HG03280 (cell line): ENCODE data around the gene EIF5AL1.
"Not testable (repeated sequence)": the region's sequence is repeated elsewhere in the genome, so short reads cannot be mapped to it uniquely, and the experiment has no call there.

Experiments
- ATAC-seq: cut with Tn5 transposase; IDR thresholded peaks from one replicate; pipeline ENCODE4 v1.9.1; 2021; ENCODE audit warnings: mild to moderate bottlenecking, moderate library complexity; ENCODE audit not compliant: unreplicated experiment

EIF5AL1 gene

GRCh38 chr10:79511891-79512583 is at the start of gene EIF5AL1:
Gene EIF5AL1, plus strand, starts transcription at chr10:79512533. Its CDS starts 117 bp downstream, at chr10:79512650.
- not testable (repeated sequence) for ATAC-seq

- ATAC-seq = no peak
These were observed 48.5 kb upstream of the EIF5AL1 start for GRCh38 chr10:79463578-79464496.

GRCh38 chr10:79465341-79465740 is 47.0 kb upstream of the EIF5AL1 start:
- ATAC-seq = no peak

DNA sequence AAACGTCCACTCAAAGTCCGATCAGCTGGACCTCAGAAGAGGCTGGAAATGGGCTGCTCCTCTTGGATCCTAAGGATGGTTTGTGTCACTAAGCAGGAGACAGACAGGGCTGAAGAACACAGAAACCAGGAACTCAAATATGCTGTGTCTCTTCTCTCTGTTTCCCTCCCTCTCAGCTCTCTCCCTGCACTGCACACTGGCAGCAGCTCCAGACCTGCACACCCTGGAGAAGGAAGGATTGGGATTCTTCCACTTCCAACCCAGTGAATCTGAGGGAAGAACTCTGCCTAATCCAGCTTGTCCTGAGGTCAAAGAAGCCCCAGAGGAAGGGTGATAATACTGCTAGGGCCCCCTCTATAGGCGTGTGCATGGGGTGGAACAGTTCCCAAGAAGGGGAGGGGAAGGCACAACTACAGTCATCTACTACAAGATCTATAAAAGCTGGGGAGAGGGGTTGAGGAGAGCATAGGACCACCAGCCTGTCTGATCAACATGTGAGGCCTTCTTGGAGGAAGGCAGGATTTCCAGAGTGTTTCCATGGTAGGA is 44.2 kb upstream of the EIF5AL1 start:
- no peak for ATAC-seq

GRCh38 chr10:79468841-79469585 is 43.3 kb upstream of the EIF5AL1 start:
- no peak for ATAC-seq

- no peak for ATAC-seq
These were observed 42.2 kb upstream of the EIF5AL1 start for GRCh38 chr10:79470096-79470495.

DNA sequence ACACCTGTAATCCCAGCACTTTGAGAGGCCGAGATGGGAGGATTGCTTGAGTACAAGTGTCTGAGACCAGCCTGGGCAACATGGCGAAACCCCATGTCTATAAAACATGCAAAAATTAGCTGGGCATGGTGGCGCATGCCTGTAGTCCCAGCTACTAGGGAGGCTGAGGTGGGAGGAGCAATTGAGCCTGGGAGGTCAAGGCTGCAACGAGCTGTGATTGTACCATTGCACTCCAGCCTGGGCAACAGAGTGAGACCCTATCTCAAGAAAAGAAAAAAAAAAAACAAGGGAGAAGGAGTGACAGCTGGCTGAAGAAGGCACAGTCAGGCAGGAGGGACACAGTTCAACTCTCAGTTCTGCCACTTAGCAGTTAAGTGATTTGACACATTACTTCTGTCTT is 40.6 kb upstream of the EIF5AL1 start:
- no peak for ATAC-seq

GRCh38 chr10:79472449-79472848 is 39.9 kb upstream of the EIF5AL1 start:
- no peak for ATAC-seq

DNA sequence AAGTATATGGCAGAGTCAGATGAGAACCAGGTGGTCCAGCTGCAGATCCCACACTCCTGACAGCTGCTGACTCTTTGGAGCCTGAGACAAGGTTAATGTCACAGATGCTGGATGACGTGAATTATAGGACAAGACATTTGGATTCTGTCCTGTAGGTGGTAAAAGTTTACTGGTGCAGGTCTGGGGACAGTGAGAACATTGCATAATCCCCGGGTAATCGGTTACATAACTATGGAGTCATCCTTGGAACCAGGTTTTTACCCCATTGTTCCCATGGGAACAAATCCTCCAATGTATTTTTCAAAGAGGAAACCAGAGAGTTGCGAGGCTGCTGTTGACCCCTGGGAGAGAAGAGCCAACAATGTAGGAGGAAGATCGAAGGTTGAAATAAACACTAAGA is 39.4 kb upstream of the EIF5AL1 start:
- ATAC-seq = no peak

DNA sequence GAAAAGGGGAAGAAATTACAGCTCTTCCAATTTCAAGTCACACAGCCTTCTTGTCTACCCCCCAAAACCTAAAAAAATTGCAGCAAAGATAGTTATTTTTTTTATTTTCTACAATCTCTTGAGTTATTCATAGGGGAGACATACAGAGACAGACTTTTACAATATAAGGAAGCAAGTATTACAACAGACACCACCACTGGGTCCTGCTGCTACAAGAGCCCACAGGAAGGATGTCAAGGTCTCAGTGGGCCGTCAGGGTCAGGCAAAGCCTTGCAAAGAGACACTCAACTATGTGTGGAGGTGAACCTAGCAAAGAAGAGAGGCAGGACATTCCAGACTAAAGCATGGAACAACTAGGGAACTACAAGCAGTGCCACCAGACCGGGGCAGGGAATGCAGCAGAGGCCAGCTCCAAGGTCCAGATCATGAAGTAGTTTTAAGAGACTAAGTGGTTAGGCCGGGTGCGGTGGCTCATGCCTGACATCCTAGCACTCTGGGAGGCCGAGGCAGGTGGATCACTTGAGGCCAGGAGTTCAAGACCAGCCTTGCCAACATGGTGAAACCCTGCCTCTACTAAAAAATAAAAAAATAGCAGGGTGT is 38.7 kb upstream of the EIF5AL1 start:
- ATAC-seq = no peak

DNA sequence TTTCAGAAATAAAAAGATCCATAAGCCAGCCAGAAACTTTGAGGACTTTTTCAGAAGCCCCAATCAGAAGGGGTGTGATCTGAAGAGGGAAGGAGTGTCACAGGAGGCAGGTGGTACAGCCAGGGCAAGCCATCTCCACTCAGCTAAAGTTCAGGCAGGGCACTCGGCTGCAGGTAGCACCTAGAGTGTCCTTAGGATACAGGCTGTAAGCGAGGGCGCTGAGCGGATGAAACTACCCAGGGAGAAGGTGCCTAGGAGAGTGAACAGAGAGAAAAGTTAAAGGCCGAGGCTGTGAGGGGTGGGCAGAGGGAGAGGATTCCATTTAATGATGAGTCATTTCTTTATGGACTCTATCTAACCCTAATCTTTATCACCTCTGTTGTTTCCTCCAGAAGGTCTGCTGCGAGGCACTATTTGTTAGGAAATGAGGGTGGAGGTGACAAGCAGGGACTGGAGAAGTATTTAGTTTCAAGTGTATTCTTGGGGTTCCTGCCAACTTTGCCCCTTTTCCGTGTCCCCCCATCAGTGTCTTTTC is 37.1 kb upstream of the EIF5AL1 start:
- ATAC-seq = no peak

DNA sequence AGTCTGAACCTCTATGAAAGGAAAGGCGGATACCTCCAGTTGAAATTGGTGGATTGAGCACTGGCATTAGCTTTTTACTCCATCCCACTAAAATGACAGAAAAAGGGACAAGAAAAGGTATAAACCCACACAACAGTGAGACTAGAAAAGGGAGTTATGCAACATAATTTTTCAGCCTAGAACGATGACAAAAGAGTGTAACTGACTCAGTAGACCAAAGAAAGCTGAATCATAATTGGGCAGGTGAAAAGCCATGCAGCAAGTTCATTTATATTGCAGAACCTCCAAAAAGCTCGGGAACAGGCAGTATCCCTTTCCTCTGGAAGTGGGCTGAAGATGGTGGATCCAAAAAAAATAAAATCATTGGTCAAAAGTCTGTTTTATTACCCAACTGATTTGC is 36.5 kb upstream of the EIF5AL1 start:
- ATAC-seq = no peak

GRCh38 chr10:79476645-79477044 is 35.7 kb upstream of the EIF5AL1 start:
- no peak for ATAC-seq

DNA sequence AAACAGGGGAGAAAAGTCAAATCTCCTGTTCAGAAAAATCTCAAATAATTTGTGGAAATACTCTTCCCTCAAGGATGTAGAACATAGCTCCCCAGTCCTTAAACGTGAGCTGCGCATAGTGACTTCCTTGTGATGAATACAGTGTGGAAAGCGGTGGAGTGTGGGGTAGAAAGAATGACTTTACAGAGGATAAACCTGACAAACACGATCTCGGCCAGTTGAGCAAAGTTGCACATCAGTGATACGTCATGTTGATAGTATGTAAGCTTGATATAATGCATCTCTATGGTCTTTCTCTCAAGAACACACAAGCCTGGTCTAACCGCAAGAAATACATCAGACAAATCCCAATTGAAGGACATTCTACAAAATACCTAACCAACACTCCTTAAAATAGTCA is 34.9 kb upstream of the EIF5AL1 start:
- no peak for ATAC-seq

DNA sequence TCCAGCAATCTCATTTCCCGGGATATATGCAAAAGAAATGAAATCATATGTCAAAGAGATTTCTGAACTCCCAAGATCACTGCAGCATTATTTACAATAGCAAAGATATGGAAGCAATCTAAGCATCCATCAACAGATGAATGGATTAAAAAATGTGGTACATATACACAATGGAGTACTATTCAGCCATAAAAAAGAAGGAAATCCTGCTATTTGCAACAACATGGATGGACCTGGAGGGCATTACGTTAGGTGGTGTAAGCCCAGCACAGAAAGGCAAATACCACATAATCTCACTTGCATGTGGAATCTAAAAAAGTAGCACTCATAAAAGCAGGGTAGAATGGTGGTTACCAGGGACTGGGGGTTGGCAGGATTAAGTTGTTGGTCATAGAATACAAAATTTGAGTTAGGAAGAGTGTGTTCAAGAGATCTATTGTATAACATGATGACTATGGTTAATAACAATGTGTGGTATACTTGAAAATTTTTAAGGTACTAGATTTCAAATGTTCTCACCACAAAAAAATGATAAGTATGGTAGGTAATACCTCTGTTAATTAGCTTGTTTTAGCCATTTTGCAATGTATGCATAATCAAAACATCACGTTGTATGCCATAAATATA is 32.9 kb upstream of the EIF5AL1 start:
- no peak for ATAC-seq

DNA sequence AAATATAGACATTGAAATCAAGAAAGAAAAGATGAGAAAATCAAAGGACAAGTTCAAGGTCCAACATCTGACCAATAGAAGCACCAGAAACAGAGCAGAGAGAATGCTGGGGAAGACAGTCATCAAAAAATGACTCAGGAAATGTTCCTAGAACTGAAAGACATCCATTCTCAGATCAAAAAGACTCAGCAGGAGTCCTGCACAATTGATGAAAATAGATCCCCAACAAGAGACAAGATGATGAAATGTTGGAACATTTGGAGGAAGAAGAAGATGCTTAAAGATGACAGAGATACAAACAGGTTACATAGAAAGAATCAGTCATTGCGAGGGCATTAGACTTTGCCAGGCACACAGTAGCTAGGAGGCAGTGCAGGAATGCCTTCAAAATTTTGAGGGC is 30.0 kb upstream of the EIF5AL1 start:
- no peak for ATAC-seq

GRCh38 chr10:79482741-79483140 is 29.6 kb upstream of the EIF5AL1 start:
- ATAC-seq = no peak

DNA sequence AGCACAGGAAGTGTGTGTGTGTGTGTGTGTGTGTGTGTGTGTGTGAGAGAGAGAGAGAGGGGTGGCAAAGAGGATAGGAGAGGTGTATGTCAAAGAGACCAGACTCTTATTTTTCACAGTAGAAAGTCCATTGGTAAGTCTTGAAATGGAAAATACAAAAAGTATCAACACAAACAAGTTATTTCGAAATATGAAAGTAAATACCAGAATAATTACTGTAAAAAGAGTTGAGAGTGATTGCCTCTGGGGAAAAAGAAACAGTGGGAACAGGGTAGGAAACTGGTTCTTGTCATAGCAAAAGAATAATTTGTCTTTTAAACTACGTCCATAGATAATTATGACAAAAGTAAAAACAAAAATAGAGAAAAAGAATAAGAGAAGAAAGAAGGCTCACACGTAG is 29.0 kb upstream of the EIF5AL1 start:
- ATAC-seq = no peak

GRCh38 chr10:79483948-79484347 is 28.4 kb upstream of the EIF5AL1 start:
- no peak for ATAC-seq

DNA sequence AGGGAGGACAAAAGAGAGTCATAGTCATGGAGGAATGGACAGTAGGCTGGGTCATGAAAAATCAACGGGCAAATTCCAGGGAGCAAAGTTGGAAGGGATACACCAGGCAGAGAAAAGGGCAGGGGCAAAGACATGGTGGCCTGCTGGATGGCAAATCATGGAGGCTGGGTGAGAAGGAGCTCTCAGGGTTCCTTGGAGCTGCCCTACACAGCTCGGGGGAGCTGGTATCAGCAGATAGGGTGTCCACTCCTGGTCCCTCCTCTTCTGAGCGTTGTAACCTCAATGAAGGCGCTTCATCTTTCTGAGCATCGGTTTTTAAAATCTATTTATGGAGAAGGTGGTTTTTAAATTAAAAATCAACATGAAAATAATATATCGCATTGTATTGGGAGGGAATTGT is 27.9 kb upstream of the EIF5AL1 start:
- ATAC-seq = no peak
